H1 (cell line): ENCODE results near the gene EDN1. TPM values are rescaled to one million over a fixed set of nuclear protein-coding genes. Genes with fewer than 3 reads are reported as not detected.

Experiments used
- CTCF ChIA-PET: fragments of 300-600 bp; sonication (Branson Sonifier 250); formaldehyde crosslinking; loops from one replicate; lab custom pipeline; 2021; ENCODE audit not compliant: partially characterized antibody; lab: Charles Lee
- POLR2A ChIA-PET: fragments of 300-600 bp; sonication (Branson Sonifier 250); formaldehyde crosslinking; loops from one replicate; lab custom pipeline; 2021; ENCODE audit warnings: inconsistent platforms; ENCODE audit not compliant: partially characterized antibody; lab: Charles Lee
- DNase-seq, 2 experiments: peaks; one replicate each; pipeline versions ENCODE4 v3.0.0 to v3.0.0-alpha.2; 2010 to 2022; ENCODE audit warnings: low spot score in 2 of 2, low read depth in 1 of 2, mixed read lengths in 1 of 2
- FAIRE-seq: peaks from 2 replicates; lab custom pipeline; 2011; peaks lifted over from hg19 to GRCh38; lab: Jason Lieb, UNC
- H2AFZ ChIP-seq: 2 replicates; pipeline ENCODE4 v1.8.1; 2012; ENCODE audit warnings: low read length, inconsistent platforms
- H2AK5ac ChIP-seq: 2 replicates; pipeline ENCODE4 v1.6.1; 2013; ENCODE audit warnings: low read depth, low read length
- H2BK120ac ChIP-seq: replicated peaks from 2 replicates; pipeline ENCODE3; 2013; ENCODE audit warnings: low read depth, low read length, inconsistent platforms
- H2BK12ac ChIP-seq: 2 replicates; pipeline ENCODE4 v1.6.1; 2013; ENCODE audit warnings: low read depth, low read length
- H2BK15ac ChIP-seq: 2 replicates; pipeline ENCODE4 v1.6.1; 2013; ENCODE audit warnings: low read length
- H2BK20ac ChIP-seq: 2 replicates; pipeline ENCODE4 v1.6.1; 2013; ENCODE audit warnings: low read length
- H2BK5ac ChIP-seq: 2 replicates; pipeline ENCODE4 v1.6.1; 2013; ENCODE audit warnings: low read depth, low read length
- H3K14ac ChIP-seq: 2 replicates; pipeline ENCODE4 v1.6.1; 2013; ENCODE audit warnings: inconsistent platforms; ENCODE audit not compliant: insufficient read length
- H3K18ac ChIP-seq: 2 replicates; pipeline ENCODE4 v1.6.1; 2013; ENCODE audit warnings: low read length; ENCODE audit errors: extremely low read depth
- H3K23ac ChIP-seq: 2 replicates; pipeline ENCODE4 v1.6.1; 2013; ENCODE audit warnings: inconsistent platforms; ENCODE audit not compliant: insufficient read length
- H3K23me2 ChIP-seq: 2 replicates; pipeline ENCODE4 v1.6.1; 2013; ENCODE audit warnings: low read depth, low read length
- H3K27ac ChIP-seq: 2 replicates; pipeline ENCODE4 v1.6.1; 2011; ENCODE audit warnings: low read depth, low read length, inconsistent platforms
- H3K27me3 ChIP-seq, 4 experiments: replicated peaks in 1 of 4; 1 replicate in 1 of 4; 2 replicates in 3 of 4; pipeline versions ENCODE4 v1.6.1 to v1.8.1; 2011 to 2013; ENCODE audit warnings: low read length in 3 of 4, mild to moderate bottlenecking in 3 of 4, inconsistent platforms in 2 of 4, mixed read lengths in 2 of 4, moderate library complexity in 1 of 4; ENCODE audit not compliant: control insufficient read depth in 3 of 4, insufficient read depth in 3 of 4; ENCODE audit errors: extremely low read depth in 1 of 4
- H3K36me3 ChIP-seq, 4 experiments: 2 replicates each; pipeline versions ENCODE4 v1.6.1 to v1.8.1; 2011 to 2013; ENCODE audit warnings: mild to moderate bottlenecking in 4 of 4, low read length in 3 of 4, moderate library complexity in 2 of 4, control low read depth in 1 of 4, inconsistent platforms in 1 of 4; ENCODE audit not compliant: insufficient read depth in 4 of 4, control insufficient read depth in 2 of 4
- H3K4ac ChIP-seq: replicated peaks from 2 replicates; pipeline ENCODE3; 2013; ENCODE audit warnings: low read length, low read depth, mixed read lengths, inconsistent platforms; ENCODE audit not compliant: insufficient read length
- H3K4me1 ChIP-seq, 4 experiments: replicated peaks in 1 of 4; 1 replicate in 1 of 4; 2 replicates in 3 of 4; pipeline versions ENCODE4 v1.6.1 to v1.8.1; 2011 to 2013; ENCODE audit warnings: low read length in 3 of 4, inconsistent platforms in 2 of 4, mixed read lengths in 1 of 4; ENCODE audit not compliant: insufficient read depth in 4 of 4, control insufficient read depth in 3 of 4
- H3K4me2 ChIP-seq, 2 experiments: 2 replicates each; pipeline versions ENCODE4 v1.6.1 to v1.8.1; 2011 to 2013; ENCODE audit warnings: low read depth in 2 of 2, low read length in 2 of 2, control low read depth in 1 of 2, inconsistent platforms in 1 of 2, mild to moderate bottlenecking in 1 of 2; ENCODE audit not compliant: insufficient read depth in 1 of 2
- H3K4me3 ChIP-seq, 4 experiments: fragments of 200-600, 300-600 bp in 1 of 4; sonication (generic), shearing (Covaris generic), sonication (Bioruptor Twin) in 1 of 4; 2 replicates each; pipeline versions ENCODE4 v1.5.1 to v1.8.1; 2011 to 2016; ENCODE audit warnings: low read length in 4 of 4, low read depth in 3 of 4, control low read depth in 2 of 4, inconsistent platforms in 2 of 4, mild to moderate bottlenecking in 2 of 4, mixed read lengths in 1 of 4, moderate library complexity in 1 of 4; ENCODE audit not compliant: insufficient read depth in 2 of 4; ENCODE audit errors: extremely low read depth in 1 of 4
- H3K56ac ChIP-seq: replicated peaks from 2 replicates; pipeline ENCODE3; 2013; ENCODE audit warnings: low read depth, mild to moderate bottlenecking, mixed read lengths, low read length, inconsistent platforms; ENCODE audit not compliant: insufficient read length
- H3K79me1 ChIP-seq: 2 replicates; pipeline ENCODE4 v1.6.1; 2013; ENCODE audit warnings: low read depth, low read length, control low read depth
- H3K79me2 ChIP-seq, 2 experiments: 2 replicates each; pipeline versions ENCODE4 v1.6.1 to v1.8.1; 2012 to 2013; ENCODE audit warnings: low read length in 2 of 2, mild to moderate bottlenecking in 2 of 2, inconsistent platforms in 1 of 2; ENCODE audit not compliant: insufficient read depth in 2 of 2, control insufficient read depth in 1 of 2
- H3K9ac ChIP-seq, 4 experiments: replicated peaks in 1 of 4; 1 replicate in 1 of 4; 2 replicates in 3 of 4; pipeline versions ENCODE4 v1.6.1 to v1.8.1; 2011 to 2013; ENCODE audit warnings: low read depth in 3 of 4, low read length in 3 of 4, control low read depth in 2 of 4, mild to moderate bottlenecking in 2 of 4, moderate library complexity in 2 of 4, inconsistent platforms in 1 of 4; ENCODE audit errors: extremely low read depth in 1 of 4
- H3K9me3 ChIP-seq, 2 experiments: 2 replicates each; pipeline versions ENCODE4 v1.6.1 to v1.8.1; 2012 to 2013; ENCODE audit warnings: mild to moderate bottlenecking in 2 of 2, moderate library complexity in 2 of 2, control low read depth in 1 of 2, inconsistent platforms in 1 of 2, low read depth in 1 of 2, low read length in 1 of 2, mixed read lengths in 1 of 2; ENCODE audit not compliant: insufficient read depth in 2 of 2
- H4K20me1 ChIP-seq, 2 experiments: replicated peaks in 1 of 2; 2 replicates each; pipeline versions ENCODE3 to v1.8.1; 2011 to 2013; ENCODE audit warnings: inconsistent platforms in 2 of 2, low read length in 2 of 2, mild to moderate bottlenecking in 1 of 2; ENCODE audit not compliant: insufficient read depth in 2 of 2, control insufficient read depth in 1 of 2
- H4K5ac ChIP-seq: 2 replicates; pipeline ENCODE4 v1.6.1; 2013; ENCODE audit warnings: low read length, low read depth, mixed read lengths, inconsistent platforms; ENCODE audit not compliant: insufficient read length
- H4K8ac ChIP-seq: 2 replicates; pipeline ENCODE4 v1.8.0; 2013; ENCODE audit warnings: mild to moderate bottlenecking, moderate library complexity, low read length, inconsistent platforms; ENCODE audit not compliant: insufficient read depth; ENCODE audit errors: extremely low read depth
- H4K91ac ChIP-seq: replicated peaks from 2 replicates; pipeline ENCODE3; 2013; ENCODE audit warnings: low read length, mixed read lengths, inconsistent platforms; ENCODE audit not compliant: insufficient read length
- BRCA1 ChIP-seq: IDR thresholded peaks from 2 replicates; pipeline ENCODE4 v1.6.1; 2012; ENCODE audit warnings: low read depth, low read length, improper control_type of control experiment
- CTCF ChIP-seq, 3 experiments: IDR thresholded peaks; 1 replicate in 2 of 3; 2 replicates in 1 of 3; pipeline versions ENCODE4 v1.5.1 to v1.6.1; 2011; ENCODE audit warnings: low read length in 3 of 3, mild to moderate bottlenecking in 3 of 3, inconsistent platforms in 2 of 3, low read depth in 1 of 3, moderate library complexity in 1 of 3; ENCODE audit not compliant: insufficient read depth in 1 of 3; ENCODE audit errors: control extremely low read depth in 1 of 3
- E2F6 ChIP-seq: IDR thresholded peaks from 2 replicates; pipeline ENCODE4 v1.6.1; 2012; ENCODE audit warnings: inconsistent platforms
- KDM5A ChIP-seq: fragments of 200-600 bp; IDR thresholded peaks from 2 replicates; pipeline ENCODE4 v1.7.1; 2012; ENCODE audit warnings: mild to moderate bottlenecking, low read length, inconsistent platforms, mixed read lengths
- NANOG ChIP-seq: IDR thresholded peaks from 2 replicates; pipeline ENCODE4 v1.6.1; 2011; ENCODE audit warnings: low read length, low read depth, mild to moderate bottlenecking, inconsistent platforms; ENCODE audit not compliant: insufficient read depth, poor library complexity, severe bottlenecking
- POU5F1 ChIP-seq: IDR thresholded peaks from 2 replicates; pipeline ENCODE4 v1.6.1; 2011; ENCODE audit warnings: low read depth, mild to moderate bottlenecking, low read length, moderate library complexity
- TAF1 ChIP-seq: IDR thresholded peaks from 2 replicates; pipeline ENCODE4 v1.6.1; 2011; ENCODE audit warnings: mild to moderate bottlenecking, low read depth, low read length
- TAF7 ChIP-seq: optimal IDR thresholded peaks from 2 replicates; pipeline ENCODE3; 2011; ENCODE audit warnings: low read depth, mild to moderate bottlenecking, inconsistent platforms, low read length, moderate library complexity, borderline replicate concordance
- TBP ChIP-seq: IDR thresholded peaks from 2 replicates; pipeline ENCODE4 v1.6.1; 2011; ENCODE audit warnings: low read depth, low read length, improper control_type of control experiment
- YY1 ChIP-seq: IDR thresholded peaks from 2 replicates; pipeline ENCODE4 v1.6.1; 2011; ENCODE audit warnings: low read depth, mild to moderate bottlenecking, low read length
- ZNF274 ChIP-seq: IDR thresholded peaks from 2 replicates; pipeline ENCODE4 v1.7.0; 2012; ENCODE audit warnings: low read length, borderline replicate concordance; ENCODE audit errors: extremely low read depth
- WGBS, 2 experiments: shearing (Covaris generic) in 1 of 2; methylation state at CpG; one replicate each; pipeline versions ENCODE4 v1.1.6 to v1.1.7; 2013 to 2015; ENCODE audit warnings: low lambda C conversion rate in 2 of 2, mixed read lengths in 2 of 2, inconsistent platforms in 1 of 2, low coverage in 1 of 2, missing lambda C conversion rate in 1 of 2; ENCODE audit not compliant: insufficient replicate concordance in 2 of 2, insufficient coverage in 1 of 2, insufficient read length in 1 of 2; ENCODE audit errors: extremely low coverage in 1 of 2, missing lambda C conversion rate in 1 of 2; 5-methylcytosine and 5-hydroxymethylcytosine counted together
- polyA plus RNA-seq, 7 experiments: library from polyadenylated mRNA; depleted of rRNA in 3 of 7; stranded (reverse) in 5 of 7; unstranded in 2 of 7; fragments of >200 nt in 5 of 7; fragments of 200-250 nt in 2 of 7; gene quantifications; 1 replicate in 5 of 7; 2 replicates in 1 of 7; 4 replicates in 1 of 7; pipeline versions ENCODE4 v1.2.1 to v1.2.3, GENCODE V29; 2011 to 2013; ENCODE audit warnings: missing spikeins in 2 of 7, mixed read lengths in 2 of 7
- total RNA-seq: library from RNA; stranded (reverse); fragmentation: NEBNext Ultra II Directional; extraction: Animal tissue kit (Norgen Biotek cat#: 25700); gene quantifications from 2 replicates; pipeline ENCODE4 v1.2.1, GENCODE V29; 2021

The EDN1 gene
- total and polyA plus RNA-seq, 2 of the 8 experiments (the other 6 are each of a cell fraction or from before 2014, with no cell fraction given), result 0.23 to 1.1 TPM

GRCh38 chr6:12333128-12333527, 43.0 kb downstream of the EDN1 start:
- Histone ChIP-seq H2BK15ac (no peak overlapping the region), H3K79me2 (no peaks in the 10 kb centered on the region), H2BK12ac (no peak overlapping the region), H3K23me2 (no peaks in the 10 kb centered on the region; the same call in 1 of the 2 replicates), H3K4ac (no peak overlapping the region), H4K5ac (no peak overlapping the region), H3K27me3 (peaks cover 0 to 3% (median 0%) of the 10 kb centered on the region in 4 experiments; a peak in 1 of 7 replicates), H3K79me1 (no peaks in the 10 kb centered on the region), H2BK5ac (no peak overlapping the region), H2BK20ac (no peak overlapping the region), H2BK120ac (no peak overlapping the region), H3K14ac (no peak overlapping the region), H3K27ac (no peak overlapping the region), H4K91ac (no peak overlapping the region), H3K4me2 (no peak overlapping the region), H4K8ac (no peak overlapping the region), H2AFZ (no peak overlapping the region), H3K9me3 (0 out of 4 replicates have a peak, but pooled peaks cover 0 to 2% of the 10 kb centered on the region in 2 experiments), H2AK5ac (no peak overlapping the region), H3K18ac (no peak overlapping the region), H3K36me3 (no peaks in the 10 kb centered on the region), H3K9ac (no peak overlapping the region), H3K23ac (no peak overlapping the region), H3K4me1 (peaks cover 0 to 14% (median 0%) of the 10 kb centered on the region in 4 experiments; a peak in 4 of 7 replicates), H3K56ac (no peak overlapping the region), H3K4me3 (no peak overlapping the region), H4K20me1 (no peaks in the 10 kb centered on the region)
- FAIRE-seq (no peak), DNase-seq (no peak)
- POLR2A ChIA-PET, result no interaction called here
- 89% methylated on average over 1 of the region's 1 CpG; no CpG with 5 or more reads in 1 of the 2 experiments for WGBS, 2 experiments
- CTCF ChIA-PET, result interaction anchor here (0.6 to 1.3 kb wide), 3 partner anchors 43 to 269 kb away, joined by 3 read pairs; partner anchors contain the start of gene EDN1
- no peak for TF ChIP-seq NANOG
- TF ChIP-seq E2F6, result no peak
- TF ChIP-seq CTCF (IDR thresholded peaks at IDR 0.05; ENCODE audit: control extremely low read depth in 1 of 3, insufficient read depth in 1 of 3, low read depth in 1 of 3, low read length in 3 of 3), result no peak
- TF ChIP-seq BRCA1, result no peak
- TF ChIP-seq POU5F1, result no peak
- TF ChIP-seq ZNF274, result no peak
- no peak for TF ChIP-seq TAF1
- TF ChIP-seq YY1, result no peak
- no peak for TF ChIP-seq TAF7
- no peak for TF ChIP-seq TBP
- TF ChIP-seq KDM5A, result no peak
